OCI-LY1 (cell line): ENCODE results near the gene HOXA3.

ENCODE experiments used
- EZH2 ChIP-seq: fragments of 200-600 bp; sonication (generic), shearing (Covaris generic); IDR thresholded peaks from 2 replicates; pipeline ENCODE4 v1.8.0; 2017; ENCODE audit warnings: borderline replicate concordance, mixed run types, mild to moderate bottlenecking, antibody characterized with exemption, low read length, moderate library complexity, mixed read lengths
- TF ChIP-seq, protein P1 (sequence below): fragments of 200-600 bp; sonication (generic), shearing (Covaris generic); IDR thresholded peaks from 2 replicates; pipeline ENCODE4 v1.5.1; 2017; ENCODE audit warnings: mild to moderate bottlenecking, antibody characterized with exemption, low read length, moderate library complexity, mixed read lengths

DNA sequence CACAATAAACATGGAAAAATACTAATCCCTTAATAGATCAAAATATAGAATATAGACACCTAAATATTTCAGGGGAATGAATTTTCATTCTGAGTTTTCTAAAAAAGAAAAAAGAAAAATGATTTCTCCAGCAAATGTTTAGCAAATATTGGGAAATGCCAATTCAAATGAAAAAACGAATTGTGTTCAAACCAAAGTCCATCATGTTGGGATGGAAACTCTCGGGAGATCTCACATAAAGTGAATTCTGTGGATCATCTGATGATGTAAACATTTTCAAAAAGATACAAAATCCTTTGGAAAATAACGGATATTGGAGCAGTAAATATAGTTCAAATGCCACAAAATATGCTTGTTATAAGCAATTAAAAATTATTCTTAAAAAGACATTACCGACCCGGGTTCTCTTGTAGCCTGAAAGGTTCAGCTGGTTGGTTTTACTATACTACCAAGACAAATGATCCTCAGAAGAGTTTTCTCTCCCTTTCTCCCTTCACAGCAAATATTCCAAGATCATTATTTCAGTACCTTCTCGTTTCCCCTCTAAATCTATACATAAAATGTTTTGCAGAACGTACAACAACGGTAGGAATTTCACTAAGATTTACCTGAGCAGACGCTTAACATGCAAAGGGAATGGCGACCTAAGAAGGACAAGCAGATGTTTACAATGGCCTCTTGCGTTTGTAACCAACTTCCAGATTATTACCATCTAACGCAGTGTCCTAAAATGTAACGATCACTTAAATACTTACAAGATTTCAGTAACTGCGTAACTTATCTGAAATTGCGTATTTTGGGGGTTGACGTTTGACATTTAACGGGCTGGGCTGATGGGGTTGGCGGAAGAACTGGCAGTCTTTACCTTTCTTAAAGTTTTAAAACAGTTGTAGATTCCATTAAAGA is 45.0 kb upstream of the HOXA3 start:
- TF ChIP-seq, protein P1, sequence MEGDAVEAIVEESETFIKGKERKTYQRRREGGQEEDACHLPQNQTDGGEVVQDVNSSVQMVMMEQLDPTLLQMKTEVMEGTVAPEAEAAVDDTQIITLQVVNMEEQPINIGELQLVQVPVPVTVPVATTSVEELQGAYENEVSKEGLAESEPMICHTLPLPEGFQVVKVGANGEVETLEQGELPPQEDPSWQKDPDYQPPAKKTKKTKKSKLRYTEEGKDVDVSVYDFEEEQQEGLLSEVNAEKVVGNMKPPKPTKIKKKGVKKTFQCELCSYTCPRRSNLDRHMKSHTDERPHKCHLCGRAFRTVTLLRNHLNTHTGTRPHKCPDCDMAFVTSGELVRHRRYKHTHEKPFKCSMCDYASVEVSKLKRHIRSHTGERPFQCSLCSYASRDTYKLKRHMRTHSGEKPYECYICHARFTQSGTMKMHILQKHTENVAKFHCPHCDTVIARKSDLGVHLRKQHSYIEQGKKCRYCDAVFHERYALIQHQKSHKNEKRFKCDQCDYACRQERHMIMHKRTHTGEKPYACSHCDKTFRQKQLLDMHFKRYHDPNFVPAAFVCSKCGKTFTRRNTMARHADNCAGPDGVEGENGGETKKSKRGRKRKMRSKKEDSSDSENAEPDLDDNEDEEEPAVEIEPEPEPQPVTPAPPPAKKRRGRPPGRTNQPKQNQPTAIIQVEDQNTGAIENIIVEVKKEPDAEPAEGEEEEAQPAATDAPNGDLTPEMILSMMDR = no peak
- no peak for TF ChIP-seq EZH2
